ENCODE results near the gene NDUFB10.

The NDUFB10 gene

DNA sequence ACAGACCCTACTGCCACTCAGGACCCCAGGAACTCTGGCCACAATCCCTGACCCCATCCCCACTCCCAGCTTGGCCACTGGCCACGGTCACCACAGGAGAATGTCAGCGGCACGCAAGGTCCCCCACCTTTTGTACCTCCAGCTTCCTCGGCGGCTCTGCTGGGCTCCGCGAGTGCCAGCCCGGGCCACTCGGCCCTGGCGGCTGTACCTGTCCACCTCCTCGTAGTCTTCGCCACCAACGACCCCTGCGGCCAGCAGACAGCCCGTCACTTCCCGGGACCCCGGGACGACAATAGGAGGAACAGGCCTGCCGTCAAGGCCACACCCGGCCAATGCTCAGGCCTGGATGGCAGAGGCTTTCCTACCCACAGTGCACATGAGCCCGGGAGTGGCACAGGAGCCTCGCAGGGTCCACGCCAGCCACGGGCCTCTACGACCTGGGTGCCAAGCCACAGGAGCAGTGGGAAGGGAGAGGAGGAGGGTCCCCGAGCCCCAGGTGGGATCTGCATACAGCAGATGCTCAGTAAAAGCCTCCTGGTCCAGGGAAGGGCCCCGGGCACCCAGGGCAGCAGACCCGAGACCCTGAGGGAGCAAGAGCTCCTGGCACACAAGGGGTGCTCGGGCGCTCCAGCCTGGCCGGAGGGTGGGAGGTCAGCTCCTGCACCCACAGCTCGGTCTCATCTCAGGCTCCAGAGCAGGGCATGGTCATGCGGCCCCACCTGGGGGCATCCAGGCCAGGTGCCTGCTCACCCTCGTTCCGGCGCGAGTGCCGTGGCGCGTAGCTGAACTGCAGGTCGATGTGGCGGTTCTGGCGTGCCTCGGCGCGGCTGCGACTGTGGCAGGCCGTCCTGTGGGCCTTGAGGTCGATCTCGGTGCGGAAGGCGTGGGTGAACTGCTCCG, 42.4 kb downstream of the NDUFB10 start:
- DNase-seq (ENCODE audit: low read depth in 1 of 2, low spot score in 1 of 2) = no peak
- in situ Hi-C loops (cut with HindIII; ENCODE audit: low pct_unique_long_range_greater_than_20kb, low sequenced_read_pairs) = no loop called here

DNA sequence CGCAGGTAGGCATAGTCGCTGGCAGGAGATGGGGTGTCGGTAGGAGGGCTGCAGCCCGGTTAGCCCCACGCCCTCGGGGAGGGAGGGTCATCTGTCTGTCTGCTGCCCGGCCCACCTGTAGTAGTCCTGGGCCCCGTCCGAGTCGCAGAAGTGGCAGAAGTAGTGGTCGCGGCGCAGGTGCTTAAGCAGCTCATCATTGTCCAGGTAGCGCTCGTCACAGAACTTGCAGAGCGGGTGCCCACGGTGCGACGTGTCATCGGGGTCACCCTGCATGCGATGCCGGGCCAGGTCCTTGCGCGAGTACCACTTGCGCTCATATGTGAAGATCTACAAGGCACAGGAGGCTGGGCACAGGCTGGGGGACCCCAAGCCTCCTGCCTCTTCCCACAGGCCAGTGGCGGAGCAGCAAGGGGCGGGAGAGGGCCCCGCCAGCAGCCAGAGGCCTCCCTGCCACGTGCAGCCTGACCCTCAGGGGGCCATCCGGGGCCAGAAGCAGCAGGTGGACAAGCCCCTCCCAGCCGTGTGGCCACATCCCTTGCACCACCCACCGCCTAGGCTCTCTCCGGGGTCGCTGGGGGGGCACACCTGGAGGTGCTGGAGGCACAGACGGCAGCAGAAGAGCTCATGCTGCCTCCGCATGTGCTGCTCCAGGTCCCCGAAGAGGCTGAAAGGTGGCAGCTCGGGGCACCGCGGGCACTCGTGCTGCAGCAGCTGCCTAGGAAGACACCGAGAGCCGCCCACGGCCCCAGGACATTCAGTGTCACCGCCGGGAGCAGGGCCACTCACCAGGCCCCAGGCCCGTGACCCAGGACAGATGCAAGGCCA, 43.3 kb downstream of the NDUFB10 start:
- in situ Hi-C loops (cut with HindIII; ENCODE audit: low pct_unique_long_range_greater_than_20kb, low sequenced_read_pairs) = no loop called here
- no peak for TF ChIP-seq JUND (IDR thresholded peaks at IDR 0.05; ENCODE audit: low read depth)
- no peak for DNase-seq (ENCODE audit: low read depth in 1 of 2, low spot score in 1 of 2)

More for the DNA sequence above, 42.4 kb downstream of the NDUFB10 start:
- TF ChIP-seq JUND (IDR thresholded peaks at IDR 0.05; ENCODE audit: low read depth) = no peak

DNA sequence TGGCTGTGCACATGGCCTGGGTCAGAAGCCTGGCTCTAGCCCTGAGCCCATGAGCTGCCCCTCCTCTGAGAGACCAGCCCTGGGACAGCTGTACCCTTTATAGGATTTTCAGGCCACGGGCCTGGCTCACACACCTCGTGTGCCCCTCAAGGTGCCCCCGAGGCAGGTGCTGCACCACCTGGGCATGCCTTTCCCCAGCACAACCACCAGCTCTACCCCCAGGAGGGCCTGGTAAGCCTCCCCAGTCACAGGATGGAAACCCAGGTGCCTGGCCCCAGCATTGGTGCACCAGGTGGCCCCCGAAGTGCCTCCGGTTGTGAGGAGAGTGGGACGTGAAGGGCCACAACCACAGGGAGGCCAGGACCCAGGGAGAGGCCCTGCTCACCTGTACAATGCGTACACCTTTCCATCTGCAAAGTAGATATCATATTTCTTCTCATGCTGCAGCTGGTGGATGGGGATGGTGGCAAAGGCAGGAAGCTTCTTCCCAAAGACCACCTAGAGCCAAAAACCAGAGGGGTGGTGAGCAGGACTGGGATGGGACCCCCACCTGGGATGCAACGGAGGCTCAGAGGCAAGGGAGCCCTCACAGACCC, 44.0 kb downstream of the NDUFB10 start:
- no peak for TF ChIP-seq JUND (IDR thresholded peaks at IDR 0.05; ENCODE audit: low read depth)
- in situ Hi-C loops (cut with HindIII; ENCODE audit: low pct_unique_long_range_greater_than_20kb, low sequenced_read_pairs) = no loop called here
- no peak for DNase-seq (ENCODE audit: low read depth in 1 of 2, low spot score in 1 of 2)

DNA sequence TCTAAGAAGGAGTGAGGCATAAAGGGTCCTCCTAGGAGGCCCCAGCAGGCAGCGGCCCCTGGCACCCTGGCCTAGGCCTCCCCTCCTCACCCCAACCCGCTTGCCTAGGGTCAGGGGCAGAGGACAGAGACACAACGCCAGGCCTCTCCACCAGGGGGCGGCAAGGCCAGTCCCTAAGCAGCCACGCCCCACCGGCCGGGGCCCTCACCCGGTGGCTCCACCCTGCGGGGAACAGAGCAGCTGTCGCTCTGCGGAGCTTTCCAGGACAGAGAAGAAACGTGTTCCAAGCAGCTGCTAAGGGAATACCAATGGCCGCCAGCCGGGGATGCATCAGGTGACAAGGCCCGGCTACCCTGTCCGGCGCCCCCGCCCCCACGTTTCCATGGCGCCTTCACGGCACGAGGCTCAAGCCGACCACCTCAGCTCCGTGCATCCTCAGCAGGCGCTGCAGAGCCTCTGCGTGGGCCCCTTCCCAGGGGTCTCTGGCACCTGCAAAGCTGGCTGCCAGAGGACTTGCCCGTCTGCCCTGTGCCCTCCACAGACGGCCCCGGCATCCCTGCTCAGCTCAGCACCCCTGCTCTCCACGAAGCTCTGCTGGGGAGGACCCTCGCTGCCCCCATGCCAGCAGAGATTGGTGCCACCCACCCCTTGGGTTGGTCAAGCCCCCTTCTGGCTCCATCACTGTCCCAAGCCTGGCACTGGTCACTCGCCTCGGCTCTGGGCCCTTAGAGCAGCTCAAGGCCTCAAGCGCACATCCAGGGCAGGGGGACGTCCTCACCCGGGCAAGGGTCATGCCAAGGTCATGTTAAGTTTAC, 44.7 kb downstream of the NDUFB10 start:
- DNase-seq (ENCODE audit: low read depth in 1 of 2, low spot score in 1 of 2) = peak; percentile 82 to 92
- in situ Hi-C loops (cut with HindIII; ENCODE audit: low pct_unique_long_range_greater_than_20kb, low sequenced_read_pairs) = no loop called here
- TF ChIP-seq JUND (IDR thresholded peaks at IDR 0.05; ENCODE audit: low read depth) = no peak

DNA sequence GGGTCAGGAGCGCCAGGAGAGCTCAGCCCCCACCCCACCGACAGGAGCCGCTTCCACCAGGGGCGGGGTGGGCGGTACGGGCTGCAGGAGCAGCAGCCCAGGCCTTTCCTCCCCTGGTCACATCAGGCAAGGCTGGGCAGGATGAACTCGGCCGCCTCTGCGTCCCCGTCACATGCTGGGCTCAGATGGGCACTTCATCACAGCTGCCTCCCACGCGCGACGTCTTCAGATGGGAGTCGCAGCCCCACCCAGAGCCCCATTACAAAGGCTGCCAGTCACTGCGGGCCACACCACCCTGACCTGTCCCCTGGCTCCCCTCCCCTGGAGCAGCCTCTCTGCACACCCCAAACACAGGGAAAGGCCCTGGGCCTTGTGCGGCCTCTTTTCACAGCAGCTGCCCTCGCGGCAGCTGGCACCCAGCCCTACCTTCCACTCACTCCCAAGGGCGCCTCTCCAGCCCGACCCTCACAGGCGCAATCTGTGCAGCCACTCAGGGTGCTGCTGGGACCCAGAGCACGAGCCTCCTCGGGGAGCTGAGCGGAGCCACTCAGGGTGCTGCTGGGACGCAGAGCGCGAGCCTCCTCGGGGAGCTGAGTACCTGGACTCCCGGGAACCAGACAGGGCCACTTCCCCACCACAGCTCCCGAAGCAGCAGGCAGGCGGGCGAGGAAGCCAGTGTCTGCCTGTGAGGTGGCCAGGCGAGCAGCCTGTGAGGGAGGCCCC, 45.6 kb downstream of the NDUFB10 start:
- no peak for TF ChIP-seq JUND (IDR thresholded peaks at IDR 0.05; ENCODE audit: low read depth)
- DNase-seq (ENCODE audit: low read depth in 1 of 2, low spot score in 1 of 2) = no peak
- in situ Hi-C loops (cut with HindIII; ENCODE audit: low pct_unique_long_range_greater_than_20kb, low sequenced_read_pairs) = no loop called here

DNA sequence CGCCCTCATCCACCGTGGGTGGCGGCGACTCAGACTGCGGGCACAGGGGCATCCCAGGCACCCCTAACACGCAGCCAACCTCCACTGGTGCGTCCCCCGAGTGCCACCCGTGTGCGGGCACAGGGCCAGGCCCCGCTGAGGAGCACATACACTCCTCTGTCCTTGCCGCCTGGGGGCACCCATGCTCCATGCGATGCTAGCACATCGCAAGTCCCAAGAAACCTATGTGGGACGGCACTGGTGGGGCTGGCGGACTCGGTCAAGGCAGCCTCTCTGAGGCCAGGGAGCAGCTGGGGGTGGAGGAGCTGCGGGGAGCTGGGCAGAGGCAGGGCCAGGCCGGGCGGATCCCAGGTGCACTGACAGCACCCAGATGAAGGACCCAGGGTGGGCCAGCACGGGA, 46.3 kb downstream of the NDUFB10 start:
- peak in 1 of 2 experiments; percentile 36 for DNase-seq (ENCODE audit: low read depth in 1 of 2, low spot score in 1 of 2)
- in situ Hi-C loops (cut with HindIII; ENCODE audit: low pct_unique_long_range_greater_than_20kb, low sequenced_read_pairs) = no loop called here

DNA sequence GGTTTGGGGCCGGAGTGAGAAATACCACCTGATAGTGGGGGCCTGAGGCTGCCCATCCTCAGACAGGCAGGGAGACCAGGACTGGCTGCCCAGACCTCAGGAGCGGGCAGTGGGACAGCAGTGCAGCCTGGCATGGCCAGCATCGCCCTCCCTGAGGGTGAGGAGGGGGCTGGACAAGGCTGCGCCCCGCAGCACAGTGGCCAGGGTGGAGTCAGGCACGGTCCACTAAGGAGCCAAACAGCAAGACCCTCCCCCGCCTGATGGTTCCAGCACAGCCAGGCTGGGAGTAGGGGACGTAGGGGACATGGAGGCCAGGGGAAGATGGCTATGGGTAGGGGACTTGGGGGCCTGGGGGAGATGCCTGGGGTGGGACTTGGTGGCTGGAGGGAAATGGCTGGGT, 47.0 kb downstream of the NDUFB10 start:
- in situ Hi-C loops (cut with HindIII; ENCODE audit: low pct_unique_long_range_greater_than_20kb, low sequenced_read_pairs) = no loop called here
- no peak for DNase-seq (ENCODE audit: low read depth in 1 of 2, low spot score in 1 of 2)
- TF ChIP-seq JUND (IDR thresholded peaks at IDR 0.05; ENCODE audit: low read depth) = no peak

More for the DNA sequence above, 46.3 kb downstream of the NDUFB10 start:
- TF ChIP-seq JUND (IDR thresholded peaks at IDR 0.05; ENCODE audit: low read depth) = no peak

DNA sequence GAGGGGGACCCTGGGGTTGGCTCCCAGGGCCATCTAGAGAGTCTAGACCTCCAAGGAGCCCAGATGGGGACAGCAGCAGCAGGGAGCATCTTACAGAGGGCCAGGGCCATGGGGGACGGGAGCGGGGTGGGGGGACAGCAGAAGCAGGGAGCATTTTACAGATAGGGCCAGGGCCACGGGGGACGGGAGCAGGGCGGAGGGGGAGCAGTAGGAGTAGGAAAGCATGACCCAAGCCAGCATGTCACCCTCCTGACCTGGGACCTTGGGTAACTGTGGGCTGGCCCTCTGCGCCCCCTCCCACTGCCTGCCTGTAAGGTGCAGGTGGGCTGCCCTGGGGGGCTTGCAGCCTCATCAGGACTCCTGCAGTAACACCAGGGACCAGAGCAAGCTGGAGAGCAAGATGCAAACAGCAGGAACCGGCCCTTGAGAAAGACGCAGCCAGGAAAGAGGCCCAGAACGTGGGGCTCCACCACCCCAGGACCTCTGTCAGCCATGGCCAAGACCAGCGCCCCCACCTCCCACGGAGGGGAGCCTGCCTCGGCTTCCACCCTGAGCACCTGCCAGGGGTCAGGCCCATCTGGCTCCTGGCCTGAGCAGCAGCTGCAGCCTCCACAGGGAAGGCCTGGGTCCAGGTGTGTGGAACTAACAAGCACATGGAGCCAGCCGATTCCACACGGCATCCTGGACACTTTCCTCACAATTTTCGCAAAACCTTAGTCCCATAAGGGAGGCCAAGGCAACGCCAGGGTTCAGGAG, 47.9 kb downstream of the NDUFB10 start:
- no peak for TF ChIP-seq JUND (IDR thresholded peaks at IDR 0.05; ENCODE audit: low read depth)
- in situ Hi-C loops (cut with HindIII; ENCODE audit: low pct_unique_long_range_greater_than_20kb, low sequenced_read_pairs) = no loop called here
- no peak for DNase-seq (ENCODE audit: low read depth in 1 of 2, low spot score in 1 of 2)

DNA sequence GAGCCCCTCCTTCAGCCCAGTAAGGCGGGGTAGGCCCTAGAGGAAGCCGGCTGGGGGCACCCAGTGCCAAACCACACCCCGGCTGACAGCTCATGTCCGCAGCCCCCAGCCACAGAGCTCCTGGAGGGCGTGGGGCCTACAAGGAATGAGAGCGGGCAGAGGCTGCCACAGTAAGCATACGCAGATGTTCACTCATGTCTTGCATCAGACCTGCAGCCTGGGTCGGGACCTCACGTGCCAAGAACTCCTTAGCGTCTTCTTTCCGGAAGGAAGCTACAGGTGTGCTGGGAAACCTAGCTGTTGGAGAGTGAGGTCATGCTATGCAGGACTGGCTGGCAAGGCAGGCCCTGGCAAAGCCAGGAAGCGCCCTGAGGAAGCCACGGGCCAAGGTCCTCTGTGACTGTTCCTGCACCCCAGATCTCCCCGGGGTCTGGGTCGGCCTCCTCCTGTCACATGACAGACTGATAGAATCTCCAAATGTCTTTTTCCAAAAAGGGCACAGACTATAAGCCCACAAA, 48.7 kb downstream of the NDUFB10 start:
- in situ Hi-C loops (cut with HindIII; ENCODE audit: low pct_unique_long_range_greater_than_20kb, low sequenced_read_pairs) = no loop called here
- TF ChIP-seq JUND (IDR thresholded peaks at IDR 0.05; ENCODE audit: low read depth) = no peak
- DNase-seq (ENCODE audit: low read depth in 1 of 2, low spot score in 1 of 2) = peak in 1 of 2 experiments; percentile 74

DNA sequence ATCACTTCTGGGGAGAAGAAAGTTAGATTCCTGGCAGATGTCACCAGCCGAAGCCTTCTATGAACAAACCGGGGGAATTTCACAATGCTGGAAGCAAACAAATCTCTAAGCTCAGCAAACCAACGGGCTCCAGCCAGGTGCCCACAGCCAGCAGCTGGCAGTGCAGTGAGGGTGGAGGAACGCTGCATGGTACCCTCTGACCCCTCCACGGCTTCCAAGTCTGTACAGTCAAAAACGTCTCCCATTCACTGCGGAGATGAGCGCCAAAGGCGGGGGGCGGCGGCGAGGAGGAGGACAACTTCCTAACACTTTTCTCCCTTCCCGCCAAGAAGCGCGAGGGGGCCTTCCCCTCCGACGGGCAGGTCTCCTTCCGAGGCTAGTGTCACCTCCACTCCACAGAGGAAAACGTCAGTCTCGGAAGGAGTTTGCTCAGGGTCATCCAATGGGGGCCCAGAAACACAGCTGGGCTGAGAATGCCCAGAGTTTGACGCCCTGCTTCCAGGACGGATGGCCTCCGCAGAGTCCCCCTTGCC, 49.4 kb downstream of the NDUFB10 start:
- in situ Hi-C loops (cut with HindIII; ENCODE audit: low pct_unique_long_range_greater_than_20kb, low sequenced_read_pairs) = no loop called here
- no peak for TF ChIP-seq JUND (IDR thresholded peaks at IDR 0.05; ENCODE audit: low read depth)
- DNase-seq (ENCODE audit: low read depth in 1 of 2, low spot score in 1 of 2) = peak in 1 of 2 experiments; percentile 63

Data from T47D (cell line).